Measurements from ENCODE around the gene ITGB4.

DNA sequence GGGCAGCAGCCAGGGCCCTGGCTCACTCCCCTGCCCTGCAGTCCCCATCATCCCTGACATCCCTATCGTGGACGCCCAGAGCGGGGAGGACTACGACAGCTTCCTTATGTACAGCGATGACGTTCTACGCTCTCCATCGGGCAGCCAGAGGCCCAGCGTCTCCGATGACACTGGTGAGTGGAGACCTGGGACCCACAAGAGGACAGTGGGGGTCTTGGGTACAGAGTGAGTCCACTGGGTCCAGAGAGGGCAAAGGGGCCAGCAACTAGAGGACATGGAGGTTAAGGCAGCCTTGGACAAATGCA lies 31.1 kb downstream of the ITGB4 start:
- TF ChIP-seq POLR2AphosphoS5 (IDR thresholded peaks at IDR 0.05; ENCODE audit: low read depth, low read length) = no peak
- TF ChIP-seq, protein P1, sequence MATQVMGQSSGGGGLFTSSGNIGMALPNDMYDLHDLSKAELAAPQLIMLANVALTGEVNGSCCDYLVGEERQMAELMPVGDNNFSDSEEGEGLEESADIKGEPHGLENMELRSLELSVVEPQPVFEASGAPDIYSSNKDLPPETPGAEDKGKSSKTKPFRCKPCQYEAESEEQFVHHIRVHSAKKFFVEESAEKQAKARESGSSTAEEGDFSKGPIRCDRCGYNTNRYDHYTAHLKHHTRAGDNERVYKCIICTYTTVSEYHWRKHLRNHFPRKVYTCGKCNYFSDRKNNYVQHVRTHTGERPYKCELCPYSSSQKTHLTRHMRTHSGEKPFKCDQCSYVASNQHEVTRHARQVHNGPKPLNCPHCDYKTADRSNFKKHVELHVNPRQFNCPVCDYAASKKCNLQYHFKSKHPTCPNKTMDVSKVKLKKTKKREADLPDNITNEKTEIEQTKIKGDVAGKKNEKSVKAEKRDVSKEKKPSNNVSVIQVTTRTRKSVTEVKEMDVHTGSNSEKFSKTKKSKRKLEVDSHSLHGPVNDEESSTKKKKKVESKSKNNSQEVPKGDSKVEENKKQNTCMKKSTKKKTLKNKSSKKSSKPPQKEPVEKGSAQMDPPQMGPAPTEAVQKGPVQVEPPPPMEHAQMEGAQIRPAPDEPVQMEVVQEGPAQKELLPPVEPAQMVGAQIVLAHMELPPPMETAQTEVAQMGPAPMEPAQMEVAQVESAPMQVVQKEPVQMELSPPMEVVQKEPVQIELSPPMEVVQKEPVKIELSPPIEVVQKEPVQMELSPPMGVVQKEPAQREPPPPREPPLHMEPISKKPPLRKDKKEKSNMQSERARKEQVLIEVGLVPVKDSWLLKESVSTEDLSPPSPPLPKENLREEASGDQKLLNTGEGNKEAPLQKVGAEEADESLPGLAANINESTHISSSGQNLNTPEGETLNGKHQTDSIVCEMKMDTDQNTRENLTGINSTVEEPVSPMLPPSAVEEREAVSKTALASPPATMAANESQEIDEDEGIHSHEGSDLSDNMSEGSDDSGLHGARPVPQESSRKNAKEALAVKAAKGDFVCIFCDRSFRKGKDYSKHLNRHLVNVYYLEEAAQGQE (IDR thresholded peaks at IDR 0.05; ENCODE audit: insufficient read depth in 1 of 2, low read depth in 2 of 2, low read length in 2 of 2) = no peak
